ENCODE measurements around the gene GNB4. TPM values are rescaled to one million over a fixed set of nuclear protein-coding genes. Genes with fewer than 3 reads are reported as not detected.

Gene GNB4
- polyA plus RNA-seq, 1 of the 3 experiments (the other 2 are of a cell fraction): 8.7 TPM

GRCh38 chr3:179376474-179376873 is 74.8 kb downstream of the GNB4 start (continued):
- no peak for TF ChIP-seq ZBTB33 (IDR thresholded peaks at IDR 0.05; ENCODE audit: borderline replicate concordance, low read depth)

- no peak for DNase-seq
- no peak overlapping the region for H3K4me3 ChIP-seq (ENCODE audit: low read depth in 2 of 2, low read length in 1 of 2)
- TF ChIP-seq TEAD4 (IDR thresholded peaks at IDR 0.05; ENCODE audit: borderline replicate concordance, insufficient read depth) (no peak), RFX5 (IDR thresholded peaks at IDR 0.05; ENCODE audit: low read length) (no peak), FOXJ3 (CRISPR knock-in tag; IDR thresholded peaks at IDR 0.05) (no peak), MXI1 (IDR thresholded peaks at IDR 0.05; ENCODE audit: low read depth, low read length) (no peak), PBX3 (IDR thresholded peaks at IDR 0.05) (no peak), JUND (IDR thresholded peaks at IDR 0.05) (no peak), FOXM1 (IDR thresholded peaks at IDR 0.05; ENCODE audit: low read depth) (no peak), EP300 (IDR thresholded peaks at IDR 0.05; ENCODE audit: borderline replicate concordance in 1 of 2, low read depth in 1 of 2, low read length in 1 of 2) (no peak)
- no peaks in the 10 kb centered on the region for H3K4me1 ChIP-seq (ENCODE audit: control insufficient read depth in 1 of 2, insufficient read depth in 2 of 2, low read depth in 1 of 2, low read length in 1 of 2)
- no peak overlapping the region for H3K4me2 ChIP-seq
- no peak overlapping the region for H2AFZ ChIP-seq (ENCODE audit: low read depth)
- H3K9me3 ChIP-seq: no peaks in the 10 kb centered on the region
- POLR2A ChIA-PET: no interaction called here
- CTCF ChIA-PET: interaction anchor here (0.9 kb wide), 1 partner anchor 360 kb away, joined by 3 read pairs; no protein-coding TSS in a partner anchor
- peaks cover 4% of the 10 kb centered on the region for H3F3A ChIP-seq (replicated peaks; ENCODE audit: insufficient read depth)
- H4K20me1 ChIP-seq (ENCODE audit: insufficient read depth): no peaks in the 10 kb centered on the region
- H3K36me3 ChIP-seq (replicated peaks in 1 of 2; ENCODE audit: control insufficient read depth in 1 of 2, insufficient read depth in 2 of 2, low read length in 1 of 2): peaks cover 77% of the 10 kb centered on the region in 2 experiments
- H3K9ac ChIP-seq: no peak overlapping the region
- no peaks in the 10 kb centered on the region for H3K9me2 ChIP-seq
- no peak overlapping the region for H3K27ac ChIP-seq (ENCODE audit: low read depth in 2 of 2, low read length in 1 of 2)
- no peaks in the 10 kb centered on the region for H3K79me2 ChIP-seq (ENCODE audit: insufficient read depth)
- no peaks in the 10 kb centered on the region for H3K27me3 ChIP-seq (ENCODE audit: insufficient read depth)
- 90% methylated on average over 12 of the region's 12 CpGs for WGBS (ENCODE audit: low lambda C conversion rate)
Measured at GRCh38 chr3:179375091-179375999, 75.9 kb downstream of the GNB4 start.

- no peak overlapping the region for H3K4me2 ChIP-seq
- no peak overlapping the region for H3K27ac ChIP-seq (ENCODE audit: low read depth in 2 of 2, low read length in 1 of 2)
- DNase-seq: no peak
- H3K36me3 ChIP-seq (replicated peaks in 1 of 2; ENCODE audit: control insufficient read depth in 1 of 2, insufficient read depth in 2 of 2, low read length in 1 of 2): peaks cover 73 to 74% of the 10 kb centered on the region in 2 experiments
- H3K9ac ChIP-seq: no peak overlapping the region
- ChIA-PET CTCF (no interaction called here), POLR2A (no interaction called here)
- TF ChIP-seq EZH2phosphoT487 (IDR thresholded peaks at IDR 0.05; ENCODE audit: borderline replicate concordance, low read depth): no peak
- TF ChIP-seq CTCF (IDR thresholded peaks at IDR 0.05): no peak
- TF ChIP-seq FOXJ3 (CRISPR knock-in tag; IDR thresholded peaks at IDR 0.05): no peak
- no peaks in the 10 kb centered on the region for H4K20me1 ChIP-seq (ENCODE audit: insufficient read depth)
- no peak overlapping the region for H3K4me3 ChIP-seq (ENCODE audit: low read depth in 2 of 2, low read length in 1 of 2)
- no peaks in the 10 kb centered on the region for H3K4me1 ChIP-seq (ENCODE audit: control insufficient read depth in 1 of 2, insufficient read depth in 2 of 2, low read depth in 1 of 2, low read length in 1 of 2)
- no peaks in the 10 kb centered on the region for H3K9me2 ChIP-seq
- no peaks in the 10 kb centered on the region for H3K27me3 ChIP-seq (ENCODE audit: insufficient read depth)
- H2AFZ ChIP-seq (ENCODE audit: low read depth): no peak overlapping the region
- 97% methylated on average over 6 of the region's 6 CpGs for WGBS (ENCODE audit: low lambda C conversion rate)
- H3F3A ChIP-seq (replicated peaks; ENCODE audit: insufficient read depth): peaks cover 4% of the 10 kb centered on the region
- no peaks in the 10 kb centered on the region; the same call in 1 of the 2 replicates for H3K9me3 ChIP-seq
- no peaks in the 10 kb centered on the region for H3K79me2 ChIP-seq (ENCODE audit: insufficient read depth)
Measured at GRCh38 chr3:179373938-179374337, 77.3 kb downstream of the GNB4 start.
